HG03280 (cell line): ENCODE results near the gene BNC2.
"Not testable (repeated sequence)": the region's sequence is repeated elsewhere in the genome, so short reads cannot be mapped to it uniquely, and the experiment has no call there.

Experiments
- ATAC-seq: cut with Tn5 transposase; IDR thresholded peaks from one replicate; pipeline ENCODE4 v1.9.1; 2021; ENCODE audit warnings: mild to moderate bottlenecking, moderate library complexity; ENCODE audit not compliant: unreplicated experiment

Gene BNC2

DNA sequence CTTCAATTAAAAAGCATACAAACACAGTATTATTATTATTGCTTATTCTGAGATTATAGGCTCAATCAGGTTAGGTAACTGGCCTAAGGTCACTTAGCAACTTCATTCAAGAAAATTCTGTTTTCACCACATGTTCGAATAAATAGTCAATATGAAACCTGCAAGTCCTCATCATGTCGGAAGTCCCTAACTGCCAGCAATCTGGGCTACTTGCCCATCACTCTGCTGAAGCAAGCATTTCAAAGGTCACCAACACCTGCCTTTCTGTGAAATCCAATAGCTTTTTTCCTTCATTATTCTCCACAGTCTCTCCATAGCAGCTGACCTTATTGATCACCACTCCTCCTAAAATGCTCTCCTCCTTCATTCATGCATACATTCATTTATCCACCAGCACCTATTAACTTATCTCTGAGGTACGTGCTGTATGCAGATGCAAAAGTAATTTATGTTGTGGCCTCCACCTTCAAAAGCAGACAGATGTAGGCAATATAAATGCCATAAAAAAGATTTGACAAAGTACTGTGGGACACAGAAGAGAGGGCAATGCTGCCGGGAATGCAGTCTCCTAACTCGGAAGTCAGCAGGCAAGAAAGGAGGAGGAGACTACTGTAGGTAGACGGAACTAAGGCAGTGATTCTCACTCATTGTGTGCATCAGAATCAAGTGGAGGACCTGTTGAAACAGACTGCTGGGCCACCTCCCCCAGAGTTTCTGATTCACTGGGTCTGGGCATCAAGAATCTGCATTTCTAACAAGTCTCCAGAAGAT is 310.9 kb downstream of the BNC2 start:
- no peak for ATAC-seq

DNA sequence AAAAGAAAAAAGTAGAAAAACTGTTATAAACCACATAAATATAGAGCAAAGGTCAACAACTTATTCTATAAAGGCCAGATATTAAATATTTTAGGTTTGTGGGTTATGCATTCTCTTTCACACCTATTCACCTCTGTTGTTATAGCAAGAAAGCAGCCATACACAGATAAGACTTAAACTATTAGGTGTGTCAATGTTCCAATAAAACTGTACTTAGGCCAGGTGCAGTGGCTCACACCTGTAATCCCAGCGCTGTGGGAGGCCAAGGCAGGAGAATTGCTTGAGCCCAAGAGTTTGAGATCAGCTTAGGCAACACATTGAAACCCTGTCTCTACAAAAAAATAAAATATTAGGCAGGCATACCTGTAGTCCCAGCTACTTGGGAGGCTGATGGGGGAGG is 314.7 kb downstream of the BNC2 start:
- no peak for ATAC-seq

DNA sequence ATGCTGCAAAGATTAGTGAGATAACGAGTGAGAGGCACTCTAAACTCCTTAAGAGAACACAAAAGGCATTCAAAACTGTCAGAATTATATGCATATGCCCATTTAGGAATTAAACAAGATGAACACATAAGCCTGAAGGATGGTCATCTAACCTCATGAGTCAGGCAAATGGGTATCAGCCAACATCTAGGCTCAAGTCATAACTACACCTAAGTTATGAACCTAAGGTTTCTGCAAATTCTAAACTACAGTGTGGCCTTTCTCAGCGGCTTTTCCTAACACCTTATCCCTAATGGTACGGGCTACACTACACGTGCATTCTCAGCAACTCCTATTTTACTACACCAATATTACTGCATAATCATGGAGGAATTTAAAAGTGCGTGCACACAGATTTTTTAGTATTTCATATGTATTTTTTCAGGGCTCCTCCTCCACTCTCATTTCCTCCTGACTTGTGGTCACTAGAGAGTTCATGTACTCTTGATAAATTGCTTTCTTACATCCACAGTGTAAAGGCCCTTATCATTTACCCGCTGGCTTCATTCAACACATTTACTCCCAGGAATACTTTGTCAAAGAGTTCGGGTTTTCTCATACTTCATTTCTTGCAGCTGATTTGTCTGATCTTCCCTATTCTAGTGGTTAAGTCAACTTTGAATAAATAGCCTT is 316.5 kb downstream of the BNC2 start:
- ATAC-seq, result no peak

DNA sequence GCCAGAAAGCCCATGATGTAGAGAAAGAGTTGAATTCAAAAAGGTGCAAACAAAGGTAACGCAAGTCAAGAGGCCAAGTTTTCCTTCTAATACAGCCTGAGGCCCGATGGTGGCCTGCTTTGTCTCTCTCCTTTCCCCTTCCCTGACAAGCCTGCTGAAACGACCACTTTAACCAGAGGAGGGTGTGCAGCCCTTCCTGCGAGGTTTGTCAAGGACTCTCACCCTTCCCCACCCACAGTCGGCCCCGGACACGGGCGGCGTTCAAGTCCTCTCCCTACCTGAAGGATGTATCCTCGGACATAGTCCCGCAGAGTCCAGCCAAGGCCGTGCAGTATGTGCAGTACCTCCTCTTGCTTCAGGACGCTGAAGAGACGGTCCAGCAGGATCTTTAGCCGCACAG is 318.2 kb downstream of the BNC2 start:
- no peak for ATAC-seq

DNA sequence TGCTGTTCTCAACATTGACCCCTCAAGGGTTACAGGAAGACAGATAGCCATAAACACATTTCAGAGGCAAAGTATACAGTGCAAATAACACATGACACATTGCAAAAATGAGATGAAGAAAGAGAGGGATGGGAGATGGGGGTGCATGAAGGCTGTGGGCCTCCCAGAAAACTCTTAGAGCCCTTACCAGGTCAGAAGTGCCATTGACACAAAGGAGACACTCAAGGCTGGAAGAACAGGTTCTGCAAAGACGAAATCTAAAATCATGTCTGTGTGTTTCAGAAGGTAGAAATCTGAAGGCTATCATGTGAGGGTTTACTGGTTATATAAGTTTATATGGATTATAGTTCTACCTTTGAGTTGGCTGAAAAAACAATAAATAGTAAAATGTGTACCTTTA is 318.8 kb downstream of the BNC2 start:
- ATAC-seq, result no peak

DNA sequence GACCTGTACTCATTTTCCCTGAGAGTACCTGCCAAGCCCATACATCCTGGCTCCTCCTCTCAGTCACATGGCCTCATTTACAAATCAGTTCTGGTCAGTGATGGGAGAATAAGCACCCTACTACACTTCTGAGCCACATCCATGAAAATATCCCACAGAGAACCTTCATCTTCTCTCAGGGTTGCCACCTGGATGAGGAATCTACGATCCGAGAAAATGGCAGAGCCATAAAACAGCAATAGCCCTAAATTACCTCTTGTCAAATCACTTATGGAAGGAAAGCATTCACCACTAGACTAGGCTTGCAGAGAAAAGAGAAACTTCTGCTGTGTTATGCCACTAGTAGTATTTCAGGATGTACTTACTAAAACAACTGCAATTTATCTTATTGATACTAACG is 324.8 kb downstream of the BNC2 start:
- ATAC-seq, result no peak

DNA sequence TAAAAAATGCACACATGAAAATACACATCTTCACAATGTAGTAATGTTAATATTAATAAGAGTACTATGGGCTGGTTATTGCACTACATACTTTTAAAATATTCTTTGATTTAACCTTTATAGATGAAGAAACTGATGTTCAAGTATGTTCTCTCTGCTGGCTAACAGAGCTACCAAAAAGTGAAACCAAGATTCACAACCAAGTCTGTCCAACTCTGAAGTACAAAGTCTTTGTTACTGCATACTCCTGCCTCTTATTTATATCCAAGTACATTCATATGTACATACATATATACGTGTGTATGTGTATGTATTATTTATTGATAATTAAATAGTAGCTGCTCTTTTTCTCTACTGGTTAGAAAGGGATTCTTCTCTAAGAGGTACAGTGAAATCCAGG is 325.6 kb downstream of the BNC2 start:
- no peak for ATAC-seq

DNA sequence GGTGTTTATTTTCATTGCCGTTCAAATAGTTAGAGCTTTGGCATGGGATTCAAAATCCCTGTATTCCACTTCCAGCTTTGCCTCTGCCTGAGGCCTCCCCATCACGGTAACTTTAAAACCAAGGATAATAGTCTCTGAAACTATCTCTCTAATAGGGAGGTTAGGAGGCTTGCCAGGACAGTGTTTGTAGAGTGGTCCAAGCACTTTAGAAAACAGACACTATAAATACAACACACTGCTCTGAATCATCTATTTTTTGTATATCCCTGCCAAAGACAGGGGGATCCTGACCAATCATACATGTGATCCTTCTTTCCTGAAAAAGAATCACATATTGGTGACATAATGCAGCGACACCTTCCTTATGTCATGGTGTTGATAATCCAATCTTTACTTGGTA is 326.8 kb downstream of the BNC2 start:
- no peak for ATAC-seq

DNA sequence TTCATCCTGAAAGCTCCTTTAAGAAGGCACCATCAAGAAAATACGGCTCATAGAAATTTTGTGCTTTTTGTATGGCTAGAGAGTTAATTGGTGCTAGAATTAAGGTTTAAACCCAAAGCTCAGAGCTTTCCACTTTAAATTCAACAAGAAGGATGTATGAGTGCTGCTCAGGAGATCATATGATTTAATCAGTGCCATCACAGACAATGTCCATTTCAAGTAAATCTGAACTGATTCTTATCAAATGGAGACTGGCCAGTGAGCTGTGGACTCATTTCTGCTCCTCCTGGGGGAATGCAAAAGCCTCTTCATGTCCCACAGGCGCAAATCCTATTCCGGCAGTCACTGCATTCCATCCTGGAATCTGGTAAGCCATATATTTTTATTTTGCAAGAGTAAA is 327.2 kb downstream of the BNC2 start:
- ATAC-seq, result no peak

DNA sequence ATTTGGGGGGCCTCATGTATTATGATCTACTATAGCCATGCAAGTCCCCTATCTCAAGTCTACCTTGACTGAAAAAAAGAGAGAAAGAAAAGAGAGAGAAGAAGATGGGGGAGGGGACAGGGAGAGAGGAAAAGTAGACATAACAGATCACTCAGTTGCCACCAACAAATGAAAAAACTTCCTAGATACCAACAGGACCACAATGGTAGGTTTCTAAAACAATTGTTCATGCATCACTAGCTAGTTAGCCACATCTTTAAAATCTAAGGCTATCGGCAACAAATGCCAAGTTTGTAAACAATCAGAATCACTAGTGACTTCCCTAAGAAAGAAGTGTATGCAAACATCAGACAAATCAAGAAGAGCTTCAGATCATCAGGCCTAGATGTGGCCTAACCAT is 328.2 kb downstream of the BNC2 start:
- no peak for ATAC-seq

DNA sequence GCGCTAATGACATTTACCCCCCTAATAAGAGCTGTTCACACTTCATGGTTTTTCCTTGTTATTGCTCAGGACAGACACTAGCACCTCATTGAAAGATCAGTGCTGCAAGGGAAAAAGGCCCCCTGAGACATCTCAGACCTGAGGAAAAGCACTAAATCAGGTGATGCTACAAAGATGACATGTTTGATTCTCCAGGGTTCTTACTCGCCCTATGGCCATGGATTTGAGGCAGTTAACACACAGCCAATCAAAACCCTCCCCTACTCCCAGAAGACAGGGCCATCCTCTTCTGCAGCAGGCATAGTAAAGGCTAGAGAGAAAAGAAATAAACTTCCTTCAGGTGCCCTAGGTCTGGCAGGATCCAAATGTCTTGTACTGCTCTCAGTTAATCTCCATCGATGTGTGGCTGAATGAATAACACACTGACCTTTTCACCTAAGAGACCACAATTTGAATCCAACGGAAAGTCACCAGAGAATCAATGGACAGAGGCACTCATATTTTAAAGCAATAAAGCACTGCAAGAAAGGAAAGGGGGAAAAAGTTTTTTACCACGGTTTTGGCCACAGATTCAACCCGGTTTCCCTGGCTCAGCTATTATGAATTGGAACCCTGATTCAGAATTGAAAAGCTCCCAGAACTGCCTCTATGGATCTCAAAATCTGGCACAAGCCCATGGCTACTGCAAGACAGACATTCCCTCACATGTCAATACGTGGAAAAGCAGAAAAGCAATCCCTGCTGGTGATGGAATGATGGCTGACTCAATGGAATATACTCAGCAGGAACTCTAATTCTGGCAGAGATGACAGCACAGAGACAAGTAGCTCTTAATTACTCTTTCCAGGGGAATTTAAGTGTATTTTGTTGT is 329.5 kb downstream of the BNC2 start:
- no peak for ATAC-seq

DNA sequence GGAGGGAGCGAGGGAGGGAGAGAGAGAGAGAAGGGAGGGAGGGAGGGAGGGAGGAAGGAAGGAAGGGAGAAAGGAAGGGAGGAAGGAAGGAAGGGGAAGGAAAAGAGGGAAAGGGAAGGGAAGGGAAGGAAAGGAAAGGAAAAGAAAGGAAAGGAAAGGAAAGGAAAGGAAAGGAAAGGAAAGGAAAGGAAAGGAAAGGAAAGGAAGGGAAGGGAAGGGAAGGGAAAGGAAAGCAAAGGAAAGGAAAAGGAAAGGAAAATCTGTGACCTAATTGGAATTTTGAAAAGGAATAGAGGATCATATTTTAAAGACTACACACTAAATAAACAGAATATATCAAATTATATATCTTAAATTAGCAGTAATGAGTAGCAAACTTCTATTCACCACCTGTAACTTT is 330.8 kb downstream of the BNC2 start:
- ATAC-seq, result not testable (repeated sequence)

DNA sequence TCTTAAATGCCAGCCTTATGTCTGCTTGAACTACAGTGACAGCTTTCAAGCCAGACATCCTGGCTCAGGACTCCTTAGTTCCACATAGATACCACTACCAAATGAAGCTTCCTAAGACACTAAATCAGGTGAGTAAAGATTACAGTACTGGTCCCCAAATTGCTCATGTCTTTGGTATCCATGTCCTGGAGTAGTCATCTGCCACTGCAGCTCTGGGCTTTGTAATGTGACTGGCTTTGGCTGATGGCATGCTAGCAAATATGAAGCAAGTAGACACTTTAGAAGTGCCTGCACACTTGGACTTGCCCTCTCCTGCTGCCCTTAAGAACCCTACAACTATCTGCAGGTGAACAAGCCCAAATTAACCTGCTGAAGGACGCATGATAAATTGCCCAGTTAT is 334.9 kb downstream of the BNC2 start:
- ATAC-seq, result no peak

DNA sequence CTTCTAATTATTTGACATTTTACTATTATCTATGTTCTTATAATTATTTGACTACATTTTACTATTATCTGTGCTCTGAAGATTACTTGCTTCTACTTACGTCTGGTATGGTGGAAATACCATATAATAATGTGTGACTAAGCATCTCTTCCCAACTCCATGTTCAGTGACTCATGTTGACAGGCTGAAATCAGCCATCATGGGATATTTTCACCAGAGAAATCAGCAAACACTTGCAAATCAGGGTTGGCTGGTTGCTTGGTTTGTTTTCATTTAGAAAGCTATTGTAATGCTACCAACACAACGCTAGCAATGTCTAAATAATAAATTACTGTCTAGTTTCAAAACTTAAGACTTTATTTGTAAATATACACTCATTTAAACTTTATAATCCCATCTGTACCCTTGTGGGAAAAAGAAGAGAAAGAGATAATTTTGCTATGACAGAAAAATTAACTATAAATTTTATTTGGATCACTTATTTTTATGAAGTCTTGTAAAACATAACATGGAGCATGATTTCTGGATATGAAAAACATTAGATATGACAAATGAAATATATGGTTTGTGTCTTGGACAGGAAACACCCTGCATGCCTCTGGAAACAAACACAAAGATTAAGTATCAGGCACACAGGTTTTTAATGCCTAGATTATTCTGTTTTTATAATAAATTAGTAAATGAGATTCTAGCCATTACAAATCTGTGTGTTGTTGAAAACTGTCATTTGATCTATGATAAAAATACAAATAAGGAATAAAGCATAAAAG is 337.6 kb downstream of the BNC2 start:
- no peak for ATAC-seq

DNA sequence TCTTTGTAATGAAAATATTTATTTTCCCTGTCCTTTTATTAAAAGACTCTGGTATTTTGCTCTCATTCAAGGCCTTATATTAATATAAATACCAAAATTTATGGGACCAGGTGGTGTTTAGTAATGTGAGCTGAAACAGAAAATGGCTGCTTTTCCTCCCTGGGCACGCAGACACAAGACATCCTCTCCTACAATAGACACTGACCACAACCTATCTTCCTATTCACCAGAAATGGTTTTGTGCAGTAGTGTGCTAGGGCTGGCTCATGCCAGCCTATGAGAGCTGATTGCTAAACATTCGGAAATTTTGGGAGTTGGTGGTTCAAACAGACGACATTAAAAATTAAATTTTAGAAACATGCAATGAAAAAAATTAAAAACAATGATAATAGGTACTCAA is 338.2 kb downstream of the BNC2 start:
- ATAC-seq, result no peak

DNA sequence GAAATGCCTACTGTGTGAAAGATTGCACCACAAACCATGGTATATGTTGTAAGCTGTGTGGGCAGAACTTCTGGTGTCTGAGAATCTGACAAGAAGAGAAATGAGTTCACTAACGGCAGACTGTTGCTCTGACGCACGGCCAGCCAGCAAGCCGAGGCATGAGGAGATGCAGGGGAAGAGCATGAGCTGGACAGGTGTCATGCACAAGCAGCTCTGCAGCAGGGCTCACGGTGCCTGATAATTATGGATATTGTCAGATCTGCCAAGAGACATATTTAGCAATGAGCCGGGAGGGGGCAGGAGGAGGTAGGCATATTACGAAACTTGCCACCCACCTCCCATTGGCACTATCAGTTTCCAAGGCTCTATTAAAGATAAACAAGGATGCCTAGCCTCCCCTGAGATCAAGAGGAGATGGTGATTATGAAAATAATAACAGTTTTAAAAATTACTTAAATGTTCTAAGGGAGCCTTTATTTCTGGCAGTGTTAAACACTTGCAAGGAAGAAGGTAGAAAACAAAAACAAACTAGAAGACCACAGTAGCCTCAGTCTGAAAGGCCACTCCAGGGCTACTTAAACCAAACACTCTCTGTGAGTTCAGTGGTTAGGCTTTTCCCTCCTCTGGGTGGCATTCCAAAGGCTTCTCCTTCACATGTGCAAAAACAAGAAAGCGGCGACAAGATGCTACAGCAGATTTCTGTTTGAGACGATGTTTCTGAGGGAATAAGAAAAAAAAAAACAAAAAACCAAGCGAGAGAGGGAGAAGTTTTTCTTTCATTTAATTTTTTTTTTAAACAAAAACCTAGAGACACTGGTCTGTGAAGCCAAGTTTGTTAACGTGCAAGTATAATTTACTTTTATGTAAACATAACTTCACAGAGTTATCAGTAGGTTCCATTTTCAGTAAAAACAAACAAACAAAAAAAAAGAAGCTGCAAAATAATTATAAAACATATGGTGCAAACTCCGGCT is 339.5 kb downstream of the BNC2 start:
- ATAC-seq, result no peak

DNA sequence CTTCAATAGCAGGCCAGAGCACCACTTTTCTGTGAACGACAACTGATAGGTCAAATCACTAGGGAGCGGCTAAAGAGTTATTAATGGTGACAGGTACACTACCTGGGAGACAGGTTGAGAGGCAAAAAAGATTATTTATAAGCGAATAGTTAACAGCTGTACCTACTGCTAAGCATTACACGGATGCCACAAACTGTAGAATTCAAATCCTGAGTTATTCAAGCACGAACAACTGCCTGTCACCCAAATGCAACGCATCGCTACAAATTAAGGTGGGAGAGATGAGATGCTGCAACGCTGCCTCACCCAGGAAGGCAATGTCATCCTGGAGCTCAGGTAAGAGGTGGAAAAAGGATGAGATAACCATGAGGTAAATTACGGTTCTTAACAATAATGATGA is 342.9 kb downstream of the BNC2 start:
- ATAC-seq, result no peak

DNA sequence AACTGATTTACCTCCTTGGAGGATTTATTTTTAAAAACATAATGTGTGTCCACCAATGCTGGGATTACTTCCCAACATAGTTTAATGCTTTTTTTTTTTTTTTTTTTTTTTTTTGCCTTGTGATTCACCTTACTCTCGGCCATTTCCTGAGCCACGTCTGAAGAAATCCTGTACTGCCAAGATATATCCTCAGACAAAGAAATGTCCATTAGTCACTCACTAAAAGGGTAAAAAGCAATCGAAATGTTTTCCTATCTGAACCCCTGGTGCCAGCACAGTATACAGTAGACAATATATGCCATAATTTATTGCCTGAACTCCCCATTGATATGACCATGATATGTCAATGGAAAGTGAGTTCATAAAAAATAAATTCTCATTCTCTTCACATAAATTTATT is 344.1 kb downstream of the BNC2 start:
- ATAC-seq, result no peak

DNA sequence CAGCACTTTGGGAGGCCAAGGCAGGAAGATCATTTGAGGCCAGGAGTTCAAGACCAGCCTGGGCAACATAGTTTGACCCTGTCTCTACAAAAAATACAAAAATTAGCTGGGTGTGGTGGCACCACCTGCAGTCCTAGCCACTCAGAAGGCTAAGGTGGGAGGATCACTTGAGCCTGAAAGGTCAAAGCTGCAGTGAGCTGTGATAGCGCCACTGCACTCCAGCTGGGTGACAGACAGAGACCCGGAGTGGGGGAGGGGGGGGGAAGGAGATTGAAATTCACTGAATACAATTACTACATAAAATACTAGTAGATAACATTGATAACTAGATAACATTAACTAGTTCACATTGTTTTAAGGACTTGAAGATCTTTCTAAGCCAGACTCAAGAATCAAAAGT is 345.6 kb downstream of the BNC2 start:
- no peak for ATAC-seq

DNA sequence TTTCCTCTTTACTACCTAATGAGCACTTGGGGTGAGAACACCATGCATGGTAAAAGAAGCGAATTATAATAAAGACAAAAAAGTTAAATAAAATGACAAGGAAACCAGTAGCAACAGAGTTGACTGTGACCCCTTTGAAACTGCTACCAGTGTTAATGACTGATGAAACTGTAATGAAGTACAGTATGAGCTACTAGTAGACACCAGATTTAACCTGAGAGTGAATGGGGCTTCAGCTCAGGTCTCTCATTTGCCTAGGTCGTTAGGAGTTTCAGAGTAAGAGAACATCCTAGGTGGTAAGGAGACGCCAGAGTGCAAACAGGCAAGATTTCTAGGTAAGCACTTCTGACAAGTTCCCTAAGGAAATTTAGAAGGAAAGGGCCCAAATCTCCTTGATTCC is 346.4 kb downstream of the BNC2 start:
- ATAC-seq, result peak; percentile 69
